GM23248 (cell line): ENCODE measurements around the gene CES3. TPM values are rescaled to one million over a fixed set of nuclear protein-coding genes. Genes with fewer than 3 reads are reported as not detected.
A peak's percentile ranks its signal among the peaks of the same experiment; 100 is the strongest.

Experiments used
- DNase-seq: peaks from one replicate; pipeline ENCODE4 v3.0.0-alpha.2; 2015
- H2AFZ ChIP-seq: fragments of 200-600 bp; sonication (generic); 2 replicates; pipeline ENCODE4 v1.6.1; 2016; ENCODE audit warnings: antibody characterized with exemption
- H3F3A ChIP-seq: fragments of 200-600 bp; sonication (generic); 2 replicates; pipeline ENCODE4 v1.6.1; 2016; ENCODE audit warnings: mild to moderate bottlenecking, antibody characterized with exemption, mixed run types; ENCODE audit not compliant: insufficient read depth
- H3K27ac ChIP-seq: fragments of 200-600 bp; sonication (generic); 2 replicates; pipeline ENCODE4 v1.5.1; 2016; ENCODE audit warnings: mild to moderate bottlenecking
- H3K27me3 ChIP-seq: fragments of 200-600 bp; sonication (generic); replicated peaks from 2 replicates; pipeline ENCODE4 v1.6.1; 2016; ENCODE audit warnings: mild to moderate bottlenecking; ENCODE audit not compliant: insufficient read depth
- H3K36me3 ChIP-seq: fragments of 200-600 bp; sonication (generic); 2 replicates; pipeline ENCODE4 v1.6.1; 2016; ENCODE audit warnings: low read depth, mild to moderate bottlenecking
- H3K4me1 ChIP-seq: fragments of 200-600 bp; sonication (generic); 2 replicates; pipeline ENCODE4 v1.6.1; 2016; ENCODE audit warnings: mild to moderate bottlenecking; ENCODE audit not compliant: insufficient read depth
- H3K4me2 ChIP-seq: fragments of 200-600 bp; sonication (generic); one replicate; pipeline ENCODE4 v1.6.1; 2016; ENCODE audit warnings: mild to moderate bottlenecking; ENCODE audit not compliant: unreplicated experiment
- H3K4me3 ChIP-seq: fragments of 200-600 bp; sonication (generic); 2 replicates; pipeline ENCODE4 v1.5.1; 2016; ENCODE audit warnings: mild to moderate bottlenecking
- H3K79me2 ChIP-seq: fragments of 200-600 bp; sonication (generic); 2 replicates; pipeline ENCODE4 v1.6.1; 2016; ENCODE audit warnings: mild to moderate bottlenecking; ENCODE audit not compliant: insufficient read depth
- H3K9ac ChIP-seq: fragments of 200-600 bp; sonication (generic); 2 replicates; pipeline ENCODE4 v1.6.1; 2016; ENCODE audit warnings: mild to moderate bottlenecking
- H3K9me2 ChIP-seq: fragments of 200-600 bp; sonication (generic); 2 replicates; pipeline ENCODE4 v1.6.1; 2016; ENCODE audit warnings: mixed run types, mild to moderate bottlenecking, moderate library complexity; ENCODE audit not compliant: insufficient read depth
- H3K9me3 ChIP-seq: fragments of 200-600 bp; sonication (generic); one replicate; pipeline ENCODE4 v1.6.1; 2017; ENCODE audit warnings: low read depth
- H4K20me1 ChIP-seq: fragments of 200-600 bp; sonication (generic); 2 replicates; pipeline ENCODE4 v1.6.0; 2016; ENCODE audit not compliant: insufficient read depth
- EZH2 ChIP-seq: fragments of 200-600 bp; sonication (generic); IDR thresholded peaks from 2 replicates; pipeline ENCODE4 v1.6.1; 2018; ENCODE audit warnings: antibody characterized with exemption, mild to moderate bottlenecking; ENCODE audit not compliant: insufficient read depth, poor library complexity, severe bottlenecking
- EZH2phosphoT487 ChIP-seq: fragments of 200-600 bp; sonication (generic); IDR thresholded peaks from 2 replicates; pipeline ENCODE4 v1.6.1; 2018; ENCODE audit warnings: antibody characterized with exemption, moderate library complexity, mild to moderate bottlenecking, low read depth; ENCODE audit not compliant: insufficient read depth
- WGBS, 2 experiments: methylation state at CpG; one replicate each; pipeline ENCODE4 v1.1.6; 2015 to 2017; ENCODE audit warnings: low lambda C conversion rate in 2 of 2, low coverage in 1 of 2; ENCODE audit errors: missing lambda C conversion rate in 2 of 2; 5-methylcytosine and 5-hydroxymethylcytosine counted together
- in situ Hi-C: fragments of 300-500 bp; cut with MboI; formaldehyde crosslinking; loops from 2 replicates; pipeline ENCODE4 v1.15.0; 2020
- polyA plus RNA-seq: library from polyadenylated mRNA; unstranded; fragments of >200 nt; fragmentation: Nextera tagmentation; extraction: Ambion mirVana; gene quantifications from 2 replicates; pipeline ENCODE4 v1.2.1, GENCODE V29; 2016
- total RNA-seq: library from RNA; depleted of rRNA; stranded (reverse); fragments of >200 nt; shearing (Covaris generic); gene quantifications from 2 replicates; pipeline ENCODE4 v1.2.3, GENCODE V29; 2014

The CES3 gene
- total and polyA plus RNA-seq, 2 experiments from 2014 or later = not detected

DNA sequence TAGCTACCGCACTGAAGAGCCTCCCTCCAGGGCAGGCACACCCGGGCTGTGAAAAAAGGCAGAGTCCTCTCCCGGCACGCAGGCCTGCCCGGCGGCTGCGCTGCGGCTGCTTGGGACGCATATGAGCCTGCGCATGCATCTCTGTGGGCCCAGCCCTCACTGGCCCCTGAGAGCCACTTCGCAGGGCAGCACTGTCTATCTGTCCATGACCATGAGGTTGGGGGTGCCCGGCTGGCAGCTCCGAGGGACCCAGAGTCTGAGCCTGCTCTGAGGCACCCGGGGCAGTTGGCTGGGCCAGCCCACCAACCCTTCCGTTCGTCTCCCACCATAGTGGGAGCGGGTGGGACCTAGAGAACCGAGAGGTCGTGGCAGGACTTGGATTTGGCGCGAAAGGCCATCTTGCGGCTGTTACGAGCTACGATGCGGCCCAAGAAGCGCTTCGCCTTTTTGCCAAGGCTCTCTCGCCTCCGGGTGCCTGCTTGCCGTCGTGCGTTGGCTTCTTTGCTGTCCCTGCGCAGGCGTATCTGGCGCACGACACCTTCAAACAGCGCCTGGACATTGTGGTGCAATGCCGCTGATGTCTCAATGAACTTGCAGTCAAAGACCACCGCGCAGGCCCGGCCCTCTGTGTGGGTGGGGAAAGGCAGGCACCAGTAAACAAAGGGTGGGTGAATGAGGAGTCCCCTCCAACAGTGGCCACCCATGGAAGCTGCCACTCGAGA lies 39.2 kb upstream of the CES3 start:
- WGBS, 2 experiments = 54 to 61% methylated on average over 42 of the region's 42 CpGs
- H2AFZ ChIP-seq = no peak overlapping the region
- TF ChIP-seq EZH2phosphoT487 (no peak), EZH2 (no peak)

DNA sequence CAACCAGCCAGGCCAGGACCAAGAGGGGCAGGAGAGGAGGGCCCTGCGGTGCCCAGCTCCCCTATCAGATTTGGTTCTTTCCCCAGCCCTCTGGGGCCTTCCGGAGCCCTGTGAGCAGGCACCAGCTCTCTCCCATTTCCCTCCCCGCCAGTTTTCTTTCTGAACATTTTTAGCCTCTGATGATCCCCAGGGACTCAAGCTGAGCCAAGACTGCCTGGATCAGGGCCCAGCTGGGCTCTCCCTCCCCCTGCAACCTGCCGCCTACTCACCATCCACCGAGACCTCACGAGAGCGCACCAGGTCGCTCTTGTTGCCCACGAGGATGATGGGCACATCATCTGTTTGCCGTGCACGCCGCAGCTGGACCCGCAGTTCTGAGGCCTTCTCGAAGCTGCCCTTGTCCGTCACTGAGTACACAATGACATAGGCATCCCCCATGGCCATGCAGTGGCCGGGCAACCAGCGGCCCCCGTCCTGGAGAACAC lies 37.8 kb upstream of the CES3 start:
- Histone ChIP-seq H3F3A (peaks cover 19% of the 10 kb centered on the region), H3K27ac (no peak overlapping the region), H3K27me3 (peaks cover 27% of the 10 kb centered on the region), H3K4me1 (peaks cover 21% of the 10 kb centered on the region), H3K4me3 (no peak overlapping the region), H3K9ac (no peak overlapping the region), H3K4me2 (no peak overlapping the region), H3K9me3 (no peaks in the 10 kb centered on the region), H3K79me2 (no peaks in the 10 kb centered on the region), H3K9me2 (no peaks in the 10 kb centered on the region), H4K20me1 (no peaks in the 10 kb centered on the region), H2AFZ (no peak overlapping the region), H3K36me3 (no peaks in the 10 kb centered on the region)
- 89 to 90% methylated on average over 18 of the region's 18 CpGs for WGBS, 2 experiments
- in situ Hi-C loops = no loop called here
- DNase-seq = no peak
- TF ChIP-seq EZH2phosphoT487 (no peak), EZH2 (no peak)

More for the DNA sequence above, 39.2 kb upstream of the CES3 start:
- H3K79me2 ChIP-seq = no peaks in the 10 kb centered on the region
- H3K9me3 ChIP-seq = no peaks in the 10 kb centered on the region
- peaks cover 7% of the 10 kb centered on the region for H3K4me1 ChIP-seq
- H3F3A ChIP-seq = peaks cover 10% of the 10 kb centered on the region
- H3K36me3 ChIP-seq = no peaks in the 10 kb centered on the region
- no peak for DNase-seq
- H3K9me2 ChIP-seq = no peaks in the 10 kb centered on the region
- no peak overlapping the region for H3K9ac ChIP-seq
- H3K4me2 ChIP-seq = no peak overlapping the region
- H3K27me3 ChIP-seq = peaks cover 27% of the 10 kb centered on the region
- no peaks in the 10 kb centered on the region for H4K20me1 ChIP-seq
- H3K4me3 ChIP-seq = no peak overlapping the region
- H3K27ac ChIP-seq = no peak overlapping the region
- in situ Hi-C loops = no loop called here

DNA sequence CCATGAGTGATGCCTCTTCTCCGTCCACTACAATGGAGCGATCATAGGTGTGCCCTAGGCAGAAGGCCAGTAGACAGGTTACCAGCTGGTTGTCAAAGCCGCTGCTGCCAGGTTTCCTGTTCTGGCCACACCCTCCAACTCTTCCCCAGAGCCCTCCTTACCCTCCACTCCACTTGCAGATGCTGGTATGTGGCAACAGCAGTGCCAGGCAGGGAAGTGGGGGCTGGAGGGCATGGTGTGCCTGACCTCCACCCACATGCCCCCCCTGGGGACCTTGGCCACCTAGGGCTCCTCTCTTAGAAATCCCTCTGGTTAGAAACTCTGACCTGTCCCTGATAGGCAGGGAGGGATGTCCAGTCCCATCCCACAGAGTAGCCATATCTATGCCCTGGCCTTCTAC lies 37.2 kb upstream of the CES3 start:
- Histone ChIP-seq H3K4me2 (no peak overlapping the region), H3K36me3 (no peaks in the 10 kb centered on the region), H3K79me2 (no peaks in the 10 kb centered on the region), H3K9me3 (no peaks in the 10 kb centered on the region), H3K27me3 (peaks cover 27% of the 10 kb centered on the region), H3F3A (peaks cover 22% of the 10 kb centered on the region), H3K9ac (no peak overlapping the region), H3K4me3 (no peak overlapping the region), H3K9me2 (no peaks in the 10 kb centered on the region), H3K4me1 (peaks cover 26% of the 10 kb centered on the region), H3K27ac (no peak overlapping the region), H2AFZ (no peak overlapping the region), H4K20me1 (no peaks in the 10 kb centered on the region)
- in situ Hi-C loops = no loop called here
- WGBS, 2 experiments = 84 to 91% methylated on average over 3 of the region's 3 CpGs
- DNase-seq = no peak
- no peak for TF ChIP-seq EZH2

DNA sequence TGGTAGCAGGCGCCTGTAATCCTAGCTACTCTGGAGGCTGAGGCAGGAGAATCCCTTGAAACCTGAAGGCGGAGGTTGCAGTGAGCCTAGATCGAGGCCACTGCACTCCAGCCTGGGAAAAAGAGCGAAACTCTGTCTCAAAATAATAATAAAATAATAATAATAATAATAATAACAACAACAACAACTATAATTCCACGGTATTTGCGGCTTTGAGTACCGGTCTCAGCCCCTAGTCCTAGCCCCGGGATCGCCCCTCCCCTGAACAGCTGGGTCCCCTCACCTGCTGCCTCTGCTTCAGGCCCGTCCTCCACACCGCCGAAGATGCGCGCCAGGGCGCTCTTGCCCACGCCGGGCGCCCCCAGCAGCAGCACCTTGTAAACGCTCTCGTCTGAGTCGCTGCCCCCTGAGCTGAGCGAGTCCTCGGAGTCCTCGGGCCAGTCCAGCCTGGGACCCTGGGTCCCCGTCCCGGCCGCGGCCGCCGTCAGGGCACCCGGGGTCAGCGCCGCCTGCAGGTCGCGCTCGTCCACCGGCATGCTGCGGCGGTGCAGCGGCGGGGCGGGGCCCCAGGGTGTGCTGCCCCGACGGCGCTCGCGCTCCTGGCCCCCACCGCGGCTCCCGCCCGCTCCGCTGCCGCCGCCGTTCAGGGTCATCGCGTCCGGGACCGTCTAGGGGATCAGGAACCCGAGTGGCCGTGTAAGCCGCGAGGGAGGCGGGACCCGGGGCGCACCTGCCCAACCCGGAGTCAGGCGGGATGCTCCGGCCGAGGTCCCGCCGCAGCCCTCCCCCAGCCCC lies 36.3 kb upstream of the CES3 start:
- Histone ChIP-seq H3K27me3 (peaks cover 18% of the 10 kb centered on the region), H3K36me3 (no peaks in the 10 kb centered on the region), H4K20me1 (no peaks in the 10 kb centered on the region), H3K27ac (no peak overlapping the region), H3K4me3 (peak overlapping the region; percentile 51), H2AFZ (peak overlapping the region; percentile 47; the same call in 1 of the 2 replicates), H3K9me2 (no peaks in the 10 kb centered on the region), H3K9me3 (no peaks in the 10 kb centered on the region), H3K9ac (peak overlapping the region; percentile 47), H3F3A (peaks cover 30% of the 10 kb centered on the region), H3K79me2 (no peaks in the 10 kb centered on the region), H3K4me2 (peak overlapping the region; percentile 61), H3K4me1 (peaks cover 26% of the 10 kb centered on the region)
- in situ Hi-C loops = no loop called here
- 12 to 21% methylated on average over 34 to 52 of the region's 72 CpGs for WGBS, 2 experiments
- DNase-seq = peak; percentile 63
- TF ChIP-seq EZH2phosphoT487 = no peak
